Muscle of leg (tissue), 11 donors: ENCODE data around the gene DEFB131B. TPM values are rescaled to one million over a fixed set of nuclear protein-coding genes. Genes with fewer than 3 reads are reported as not detected.
"Not testable (repeated sequence)": the region's sequence is repeated elsewhere in the genome, so short reads cannot be mapped to it uniquely, and the experiment has no call there.

ENCODE experiments used
- DNase-seq: peaks from one replicate; pipeline ENCODE4 v3.0.0; 2013
- H3K27ac ChIP-seq: one replicate; pipeline ENCODE4 v1.5.1; 2013; ENCODE audit warnings: mild to moderate bottlenecking, low read length, control low read depth
- H3K27me3 ChIP-seq: one replicate; pipeline ENCODE4 v1.6.1; 2013; ENCODE audit warnings: low read length; ENCODE audit not compliant: control insufficient read depth, insufficient read depth
- H3K36me3 ChIP-seq: one replicate; pipeline ENCODE4 v1.6.1; 2013; ENCODE audit warnings: low read length; ENCODE audit not compliant: control insufficient read depth, insufficient read depth
- H3K4me1 ChIP-seq: one replicate; pipeline ENCODE4 v1.6.1; 2013; ENCODE audit warnings: low read length; ENCODE audit not compliant: control insufficient read depth, insufficient read depth
- H3K4me3 ChIP-seq: one replicate; pipeline ENCODE4 v1.5.1; 2013; ENCODE audit warnings: low read length, control low read depth
- H3K9me3 ChIP-seq: replicated peaks from 2 replicates; pipeline ENCODE4 v1.6.1; 2013; ENCODE audit warnings: low read depth, low read length; ENCODE audit not compliant: control insufficient read depth
- WGBS: methylation state at CpG from one replicate; pipeline ENCODE4 v1.1.5; 2013; ENCODE audit warnings: missing lambda C conversion rate; ENCODE audit not compliant: insufficient coverage; 5-methylcytosine and 5-hydroxymethylcytosine counted together
- polyA plus RNA-seq, 8 donors: library from polyadenylated mRNA; unstranded; fragments of 120-200 nt; gene quantifications; one replicate each; pipeline versions ENCODE4 v1.2.1 to v1.2.3, GENCODE V29; 2013; ENCODE audit warnings: inconsistent platforms in 1 of 8, low replicate concordance in 1 of 8; ENCODE audit not compliant: insufficient read length in 8 of 8, insufficient read depth in 1 of 8
- total RNA-seq: library from RNA; stranded (reverse); fragments of 120-200 nt; gene quantifications from one replicate; pipeline ENCODE4 v1.2.4, GENCODE V29; 2013

The DEFB131B gene
- total and polyA plus RNA-seq, 9 donors: not detected

DNA sequence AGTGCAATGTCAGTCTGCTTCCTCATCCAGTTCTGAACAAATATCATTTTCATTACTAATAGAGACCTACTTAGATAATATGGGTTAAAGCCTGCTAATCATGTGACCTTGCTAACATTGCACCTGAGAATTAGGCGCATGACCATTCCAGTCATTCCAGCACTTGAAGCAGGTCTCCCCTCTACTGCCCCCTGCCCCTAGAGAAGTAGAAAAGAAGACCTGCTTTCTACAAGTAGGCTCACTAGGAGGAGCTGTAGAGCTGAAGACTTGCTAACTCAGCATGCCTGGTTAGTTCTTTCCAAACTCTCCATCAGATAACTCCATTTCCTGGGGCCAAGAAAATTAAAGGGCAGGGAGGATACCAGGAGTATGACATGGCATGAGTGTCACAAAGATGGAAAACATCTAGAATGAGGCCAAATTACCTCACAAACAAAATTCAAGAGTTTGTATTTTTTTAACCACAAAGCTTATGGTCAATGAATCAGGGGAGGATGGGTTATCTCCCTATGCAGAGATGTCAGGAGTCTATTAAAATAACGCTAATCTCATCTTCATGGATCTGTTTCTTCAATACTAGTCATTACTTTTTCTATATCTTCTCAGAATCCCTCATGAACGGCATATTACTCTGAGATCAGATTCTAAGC is 14.2 kb upstream of the DEFB131B start:
- not testable (repeated sequence) for H3K36me3 ChIP-seq, H3K27ac ChIP-seq, H3K9me3 ChIP-seq, H3K4me3 ChIP-seq, H3K27me3 ChIP-seq, H3K4me1 ChIP-seq
- no CpG with 5 or more reads among the region's 3 CpGs for WGBS
- peak; percentile 29 for DNase-seq

DNA sequence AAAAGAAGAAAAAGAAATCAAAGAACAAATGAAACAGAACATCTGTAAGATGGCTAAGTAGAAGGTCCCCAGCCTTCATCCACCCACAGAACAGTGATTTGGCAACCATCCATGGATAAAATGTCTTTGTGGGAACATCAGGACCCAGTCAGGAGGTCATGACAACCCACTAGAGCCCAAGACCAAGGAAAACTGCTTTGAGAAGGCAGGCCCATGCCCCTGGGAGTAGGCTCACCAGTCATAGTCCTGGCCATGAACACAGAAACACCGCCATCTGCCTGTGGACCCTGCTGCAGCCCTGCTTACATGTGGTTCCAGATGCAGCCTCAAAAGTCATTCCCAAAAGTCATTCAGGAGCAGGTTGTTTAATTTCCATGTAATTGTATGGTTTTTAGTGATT is 11.0 kb upstream of the DEFB131B start:
- not testable (repeated sequence) for H3K27me3 ChIP-seq, H3K9me3 ChIP-seq, H3K4me1 ChIP-seq, H3K27ac ChIP-seq, DNase-seq, H3K36me3 ChIP-seq, H3K4me3 ChIP-seq
- WGBS: no CpG with 5 or more reads among the region's 1 CpG

DNA sequence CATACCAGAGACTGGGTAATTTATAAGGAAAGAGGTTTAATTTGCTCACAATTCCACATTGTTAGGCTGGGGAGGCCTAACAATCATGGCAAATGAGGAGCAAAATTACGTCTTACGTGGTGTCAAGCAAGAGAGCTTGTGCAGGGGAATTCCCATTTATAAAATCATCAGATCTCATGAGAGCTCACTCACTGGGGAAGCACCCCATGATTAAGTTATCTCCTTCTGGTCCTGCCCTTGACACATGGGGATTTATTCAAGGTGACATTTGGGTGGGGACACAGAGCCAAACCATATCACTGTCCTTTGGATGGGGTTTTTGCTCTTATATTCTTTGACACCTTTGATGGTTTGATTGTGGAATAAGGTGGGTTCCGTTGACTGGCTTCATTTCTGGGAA is 8.3 kb upstream of the DEFB131B start:
- 94% methylated on average over 3 of the region's 3 CpGs for WGBS
- H3K27ac ChIP-seq, H3K27me3 ChIP-seq, H3K36me3 ChIP-seq, H3K9me3 ChIP-seq, H3K4me1 ChIP-seq, DNase-seq, H3K4me3 ChIP-seq: not testable (repeated sequence)

DNA sequence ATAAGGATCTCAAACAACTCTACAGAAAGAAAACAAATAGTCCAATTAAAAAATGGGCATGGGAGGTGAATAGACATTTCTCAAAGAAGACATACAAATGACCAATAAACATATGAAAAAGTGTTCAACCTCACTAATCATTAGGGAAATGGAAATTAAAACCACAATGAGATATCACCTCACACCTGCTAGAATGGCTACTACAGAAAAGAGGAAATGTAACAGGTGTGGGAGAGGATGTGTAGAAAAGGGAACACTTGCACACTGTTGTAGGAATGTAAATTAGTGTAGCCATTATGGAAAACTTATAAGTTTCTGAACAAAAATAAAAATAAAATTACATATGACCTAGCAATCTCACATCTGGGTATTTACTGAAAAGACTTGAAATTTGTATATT is 7.6 kb upstream of the DEFB131B start:
- DNase-seq, H3K9me3 ChIP-seq, H3K4me3 ChIP-seq, H3K4me1 ChIP-seq, H3K27ac ChIP-seq, H3K27me3 ChIP-seq, H3K36me3 ChIP-seq: not testable (repeated sequence)

DNA sequence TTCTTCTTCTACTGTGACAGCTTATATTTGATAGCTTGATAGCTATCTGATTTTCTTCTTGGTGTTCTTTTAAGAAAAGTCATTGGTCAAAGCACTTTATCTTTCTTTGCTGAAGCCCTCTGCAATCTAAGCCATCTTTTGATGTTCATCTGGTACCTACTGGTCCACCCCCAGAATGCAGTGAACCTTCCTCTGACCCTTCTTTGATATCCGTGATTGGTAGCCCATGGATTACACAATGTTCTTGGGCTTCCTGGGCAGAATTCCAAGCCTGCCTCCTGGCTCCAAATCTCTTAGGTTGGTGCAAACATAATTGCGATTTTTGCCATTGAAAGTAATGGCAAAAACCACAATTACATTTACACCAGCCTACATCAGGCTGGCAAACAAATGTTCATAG is 2.0 kb upstream of the DEFB131B start:
- H3K27me3 ChIP-seq, H3K4me1 ChIP-seq, H3K27ac ChIP-seq, H3K9me3 ChIP-seq, H3K4me3 ChIP-seq, H3K36me3 ChIP-seq, DNase-seq: not testable (repeated sequence)
- no CpG with 5 or more reads among the region's 2 CpGs for whole genome bisulfite sequencing

DNA sequence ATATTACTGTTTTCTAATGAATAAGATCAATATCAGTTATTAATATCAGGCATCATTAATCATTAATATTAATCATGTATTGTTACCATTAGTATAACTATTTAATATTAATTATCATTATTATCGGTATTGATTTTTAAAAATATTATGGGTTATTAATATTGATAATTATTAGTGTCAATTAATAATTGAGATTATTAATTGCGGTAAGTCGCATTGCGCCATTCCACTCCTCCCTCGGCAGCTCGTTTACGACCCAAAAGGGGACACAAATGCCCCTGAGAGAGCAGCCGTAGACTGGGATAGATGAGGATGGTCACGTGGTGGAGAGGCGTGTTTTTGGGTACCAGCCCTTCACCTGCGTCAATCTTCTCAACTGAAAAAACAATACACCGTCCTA is 7.6 kb downstream of the DEFB131B start:
- H3K4me1 ChIP-seq, H3K9me3 ChIP-seq, DNase-seq, H3K27me3 ChIP-seq, H3K4me3 ChIP-seq, H3K36me3 ChIP-seq, H3K27ac ChIP-seq: not testable (repeated sequence)
- no CpG with 5 or more reads among the region's 12 CpGs for WGBS

DNA sequence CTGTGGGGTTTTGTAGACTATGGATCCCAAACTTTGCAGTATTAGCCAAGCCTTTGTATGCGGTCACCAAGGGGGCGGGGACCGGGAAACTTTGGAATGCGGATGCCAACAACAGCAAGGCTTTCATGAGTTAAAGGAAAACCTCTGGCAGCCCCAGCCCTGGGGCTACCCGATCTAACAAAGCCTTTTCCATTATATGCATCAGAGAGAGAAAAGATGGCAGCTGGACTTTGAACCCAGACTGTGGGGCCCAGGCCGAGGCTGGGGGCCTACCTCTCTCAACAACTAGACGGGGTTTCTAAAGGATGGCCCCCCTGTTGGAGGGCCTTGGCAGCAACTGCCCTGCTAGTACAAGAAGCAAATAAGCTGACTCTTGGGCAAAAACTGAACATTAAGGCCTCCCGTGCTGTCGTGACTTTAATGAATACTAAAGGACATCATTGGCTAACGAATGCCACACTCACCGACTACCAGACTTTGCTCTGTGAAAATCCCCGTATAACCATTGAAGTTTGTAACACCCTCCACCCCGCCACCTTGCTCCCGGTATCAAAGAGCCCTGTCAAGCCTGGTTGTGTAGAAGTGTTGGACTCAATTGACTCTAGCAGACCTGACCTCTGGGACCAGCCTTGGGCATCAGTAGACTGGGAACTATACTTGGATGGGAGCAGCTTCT is 10.2 kb downstream of the DEFB131B start:
- not testable (repeated sequence) for DNase-seq, H3K27ac ChIP-seq, H3K9me3 ChIP-seq, H3K36me3 ChIP-seq, H3K27me3 ChIP-seq, H3K4me3 ChIP-seq, H3K4me1 ChIP-seq
- 99% methylated on average over 7 of the region's 14 CpGs for WGBS

DNA sequence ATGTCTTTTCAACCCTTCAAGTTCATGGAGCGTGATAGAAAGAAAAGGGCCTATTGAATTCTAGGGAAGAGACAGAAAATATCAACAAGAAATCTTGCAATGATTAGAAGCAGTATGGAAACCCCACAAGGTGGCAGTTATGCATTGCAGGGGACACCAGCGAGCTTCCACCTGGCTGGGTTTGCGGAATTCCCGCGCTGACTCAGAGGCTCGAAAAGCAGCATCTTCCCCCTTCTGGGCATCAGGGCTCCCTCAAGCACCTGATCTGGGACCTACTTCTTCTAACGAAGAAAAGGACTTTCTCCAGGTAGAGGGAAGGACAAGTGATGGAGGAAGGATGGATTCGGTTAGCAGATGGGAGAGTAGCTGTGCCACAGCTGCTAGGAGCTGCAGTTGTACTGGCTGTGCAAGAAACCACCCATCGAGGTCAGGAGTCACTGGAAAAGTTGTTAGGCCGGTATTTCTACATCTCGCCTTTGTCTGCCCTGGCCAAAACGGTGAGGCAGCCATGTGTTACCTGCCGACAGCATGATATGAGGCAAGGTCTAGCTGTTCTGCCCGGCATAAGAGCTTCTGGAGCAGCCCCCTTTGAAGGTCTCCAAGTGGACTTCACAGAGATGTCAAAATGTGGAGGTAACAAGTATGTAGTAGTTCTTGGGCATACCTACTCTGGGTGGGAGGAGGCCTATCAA is 11.1 kb downstream of the DEFB131B start:
- not testable (repeated sequence) for H3K9me3 ChIP-seq, H3K36me3 ChIP-seq, H3K27ac ChIP-seq, H3K4me1 ChIP-seq, H3K4me3 ChIP-seq, H3K27me3 ChIP-seq, DNase-seq
- 90% methylated on average over 6 of the region's 14 CpGs for WGBS

DNA sequence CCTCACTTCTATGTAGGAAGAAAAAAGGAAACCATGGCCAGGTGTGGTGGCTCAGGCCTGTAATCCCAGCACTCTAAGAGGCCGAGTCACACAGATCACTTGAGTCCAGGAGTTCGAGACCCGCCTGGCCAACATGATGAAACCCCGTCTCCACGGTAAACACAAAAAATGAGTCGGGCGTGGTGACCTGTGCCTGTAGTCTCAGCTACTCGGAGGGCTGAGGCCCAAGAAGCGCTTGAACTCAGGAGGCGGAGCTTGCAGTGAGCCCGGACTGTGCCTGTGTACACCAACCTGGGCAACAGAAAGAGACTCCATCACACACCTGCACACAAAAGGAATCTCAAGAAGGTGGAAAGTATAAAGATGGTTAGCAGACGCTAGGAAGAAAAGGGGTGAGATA is 17.7 kb downstream of the DEFB131B start:
- H3K4me1 ChIP-seq: no peaks in the 10 kb centered on the region
- H3K27ac ChIP-seq: no peak overlapping the region
- WGBS: 91% methylated on average over 5 of the region's 12 CpGs
- no peaks in the 10 kb centered on the region for H3K36me3 ChIP-seq
- no peak for DNase-seq
- H3K27me3 ChIP-seq: no peaks in the 10 kb centered on the region
- H3K9me3 ChIP-seq: peaks cover 3% of the 10 kb centered on the region
- no peak overlapping the region for H3K4me3 ChIP-seq

DNA sequence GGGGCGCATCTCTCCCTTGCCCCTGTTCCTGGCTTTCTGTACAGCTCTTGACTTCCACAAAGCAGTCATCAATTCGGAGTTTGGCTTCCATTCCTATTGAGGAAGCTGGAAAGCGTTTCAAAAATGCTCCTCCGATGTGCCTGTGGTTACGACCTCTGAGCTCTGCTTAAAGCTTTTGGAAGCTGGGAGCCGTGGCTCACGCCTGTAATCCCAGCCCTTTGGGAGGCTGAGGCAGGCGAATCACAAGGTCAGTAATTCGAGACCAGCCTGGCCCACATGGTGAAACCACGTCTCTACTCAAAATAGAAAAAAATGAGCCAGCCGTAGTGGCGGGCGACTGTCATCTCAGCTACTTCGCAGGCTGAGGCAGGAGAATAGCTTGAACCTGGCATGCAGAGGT is 22.9 kb downstream of the DEFB131B start:
- H3K36me3 ChIP-seq, H3K4me1 ChIP-seq, H3K27ac ChIP-seq, H3K9me3 ChIP-seq, H3K4me3 ChIP-seq, H3K27me3 ChIP-seq: not testable (repeated sequence)
- 30% methylated on average over 13 of the region's 14 CpGs for WGBS
- peak; percentile 13 for DNase-seq
